Liver (tissue), 9 donors: Measurements from ENCODE around the gene XG. TPM values are rescaled to one million over a fixed set of nuclear protein-coding genes. Genes with fewer than 3 reads are reported as not detected.
"Not testable (repeated sequence)": the region's sequence is repeated elsewhere in the genome, so short reads cannot be mapped to it uniquely, and the experiment has no call there.

Source experiments
- DNase-seq: peaks from one replicate; pipeline ENCODE4 v3.0.0-alpha.2; 2017; ENCODE audit warnings: low spot score
- H3K27ac ChIP-seq, 2 donors: one replicate each; pipeline ENCODE4 v1.7.0; 2013; ENCODE audit warnings: inconsistent platforms in 2 of 2, low read length in 2 of 2, control low read depth in 1 of 2, low read depth in 1 of 2, mild to moderate bottlenecking in 1 of 2
- H3K27me3 ChIP-seq, 4 donors: one replicate each; pipeline versions ENCODE4 v1.6.1 to v1.7.0; 2013; ENCODE audit warnings: low read length in 3 of 4, inconsistent platforms in 1 of 4, mild to moderate bottlenecking in 1 of 4, moderate library complexity in 1 of 4; ENCODE audit not compliant: control insufficient read depth in 4 of 4, insufficient read depth in 4 of 4
- H3K36me3 ChIP-seq, 4 donors: one replicate each; pipeline versions ENCODE4 v1.6.1 to v1.7.0; 2013; ENCODE audit warnings: low read length in 3 of 4, mild to moderate bottlenecking in 3 of 4, low read depth in 1 of 4, moderate library complexity in 1 of 4; ENCODE audit not compliant: control insufficient read depth in 4 of 4, insufficient read depth in 3 of 4
- H3K4me1 ChIP-seq, 4 donors: one replicate each; pipeline versions ENCODE4 v1.6.1 to v1.7.0; 2013; ENCODE audit warnings: low read length in 3 of 4, mild to moderate bottlenecking in 3 of 4, moderate library complexity in 1 of 4; ENCODE audit not compliant: control insufficient read depth in 4 of 4, insufficient read depth in 4 of 4
- H3K4me3 ChIP-seq, 3 donors: one replicate each; pipeline versions ENCODE4 v1.6.1 to v1.7.0; 2013; ENCODE audit warnings: low read length in 3 of 3, control low read depth in 1 of 3, low read depth in 1 of 3, mild to moderate bottlenecking in 1 of 3
- H3K9ac ChIP-seq, 2 donors: one replicate each; pipeline ENCODE4 v1.7.0; 2013; ENCODE audit warnings: low read length in 2 of 2, mild to moderate bottlenecking in 2 of 2, moderate library complexity in 2 of 2, control low read depth in 1 of 2, low read depth in 1 of 2
- H3K9me3 ChIP-seq, 4 donors: one replicate each; pipeline versions ENCODE4 v1.6.1 to v1.7.0; 2013; ENCODE audit warnings: low read length in 3 of 4; ENCODE audit not compliant: control insufficient read depth in 4 of 4
- EGR1 ChIP-seq, 2 donors: IDR thresholded peaks; 2 replicates each; pipeline ENCODE4 v1.6.1; 2016 to 2018; ENCODE audit warnings: antibody characterized with exemption in 2 of 2, low read depth in 2 of 2
- FOXA1 ChIP-seq: IDR thresholded peaks from 2 replicates; pipeline ENCODE4 v1.6.1; 2016; ENCODE audit warnings: antibody characterized with exemption
- FOXA2 ChIP-seq: IDR thresholded peaks from 2 replicates; pipeline ENCODE4 v1.6.1; 2016; ENCODE audit warnings: antibody characterized with exemption
- HNF4G ChIP-seq: IDR thresholded peaks from 2 replicates; pipeline ENCODE4 v1.6.1; 2016; ENCODE audit warnings: antibody characterized with exemption
- JUND ChIP-seq, 2 donors: IDR thresholded peaks; 2 replicates each; pipeline ENCODE4 v1.6.1; 2016; ENCODE audit warnings: antibody characterized with exemption in 2 of 2
- MAX ChIP-seq: IDR thresholded peaks from 2 replicates; pipeline ENCODE4 v1.6.1; 2016; ENCODE audit warnings: antibody characterized with exemption
- ZBTB33 ChIP-seq: IDR thresholded peaks from 2 replicates; pipeline ENCODE4 v1.6.1; 2016; ENCODE audit warnings: antibody characterized with exemption
- WGBS: extraction: QIAGEN DNeasy Blood & Tissue Kit; methylation state at CpG from one replicate; pipeline ENCODE4 v1.1.7; 2013; 5-methylcytosine and 5-hydroxymethylcytosine counted together
- polyA plus RNA-seq, 2 donors: library from polyadenylated mRNA; stranded (reverse) in 1 of 2; unstranded in 1 of 2; fragments of 200-250 nt in 1 of 2; fragments of >200 nt in 1 of 2; fragmentation: Nextera tagmentation in 1 of 2; extraction: Ambion mirVana in 1 of 2; gene quantifications; one replicate each; pipeline versions ENCODE4 v1.2.1 to v1.2.3, GENCODE V29; 2013 to 2015
- total RNA-seq, 2 donors: library from RNA; depleted of rRNA; stranded (reverse); fragments of >200 nt; gene quantifications; one replicate each; pipeline ENCODE4 v1.2.3, GENCODE V29; 2014
- TF ChIP-seq, protein P1 (sequence below): fragments of 150-350 bp; IDR thresholded peaks from 2 replicates; pipeline ENCODE4 v1.5.1; 2017; ENCODE audit warnings: improper control_type of control experiment, low read depth, low read length; ENCODE audit not compliant: missing input control
- TF ChIP-seq, protein P2 (sequence below): IDR thresholded peaks from 2 replicates; pipeline ENCODE4 v1.6.1; 2016; ENCODE audit warnings: antibody characterized with exemption, mild to moderate bottlenecking
- donor health status: healthy.
- donor health status: healthy.
- donor health status: healthy.
- donor health status: healthy.
- donor health status: healthy.

Gene XG
- total and polyA plus RNA-seq, 4 donors, result 0.02 to 0.93 (median 0.74) TPM; not detected in 1

DNA sequence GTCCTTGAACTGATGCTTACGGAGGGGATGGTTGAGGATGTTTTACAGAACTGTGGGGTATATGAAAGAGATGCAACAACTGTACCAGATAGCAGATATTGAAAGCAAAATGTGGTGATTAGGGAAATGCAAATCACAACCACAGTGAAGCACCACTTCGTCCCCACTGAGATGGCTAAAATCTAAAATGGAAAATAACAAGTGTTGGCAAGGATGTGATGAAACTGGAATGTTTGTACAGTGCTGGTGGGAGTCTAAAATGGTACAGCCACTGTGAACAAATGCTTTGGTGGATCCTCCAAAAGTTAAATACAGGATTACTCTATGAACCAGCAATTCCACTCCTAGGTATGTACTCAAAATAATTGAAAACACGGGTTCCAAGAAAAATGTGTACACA is 22.9 kb downstream of the XG start (continued):
- TF ChIP-seq FOXA2 (no peak), JUND (IDR thresholded peaks at IDR 0.05) (no peak)

- not testable (repeated sequence) for H3K36me3 ChIP-seq, H3K4me1 ChIP-seq, H3K9ac ChIP-seq, H3K27me3 ChIP-seq, H3K9me3 ChIP-seq, H3K4me3 ChIP-seq, DNase-seq, H3K27ac ChIP-seq
- WGBS, result 51% methylated on average over 12 of the region's 12 CpGs
- TF ChIP-seq FOXA2, result peak; percentile 10
Observed at GRCh38 chrX:2780472-2781225, 28.8 kb downstream of the XG start.

GRCh38 chrX:2781226-2781571 is 29.4 kb downstream of the XG start:
- DNase-seq, result no peak
- Histone ChIP-seq H3K4me3 (no peak overlapping the region), H3K36me3 (no peaks in the 10 kb centered on the region), H3K9ac (no peak overlapping the region), H3K27me3 (no peaks in the 10 kb centered on the region), H3K9me3 (no peaks in the 10 kb centered on the region), H3K27ac (no peak overlapping the region), H3K4me1 (peaks cover 0 to 3% (median 0%) of the 10 kb centered on the region in 4 donors)
- no peak for TF ChIP-seq ZBTB33
- no peak for TF ChIP-seq HNF4G
- no peak for TF ChIP-seq FOXA2
- TF ChIP-seq MAX, result no peak
- TF ChIP-seq, protein P1, sequence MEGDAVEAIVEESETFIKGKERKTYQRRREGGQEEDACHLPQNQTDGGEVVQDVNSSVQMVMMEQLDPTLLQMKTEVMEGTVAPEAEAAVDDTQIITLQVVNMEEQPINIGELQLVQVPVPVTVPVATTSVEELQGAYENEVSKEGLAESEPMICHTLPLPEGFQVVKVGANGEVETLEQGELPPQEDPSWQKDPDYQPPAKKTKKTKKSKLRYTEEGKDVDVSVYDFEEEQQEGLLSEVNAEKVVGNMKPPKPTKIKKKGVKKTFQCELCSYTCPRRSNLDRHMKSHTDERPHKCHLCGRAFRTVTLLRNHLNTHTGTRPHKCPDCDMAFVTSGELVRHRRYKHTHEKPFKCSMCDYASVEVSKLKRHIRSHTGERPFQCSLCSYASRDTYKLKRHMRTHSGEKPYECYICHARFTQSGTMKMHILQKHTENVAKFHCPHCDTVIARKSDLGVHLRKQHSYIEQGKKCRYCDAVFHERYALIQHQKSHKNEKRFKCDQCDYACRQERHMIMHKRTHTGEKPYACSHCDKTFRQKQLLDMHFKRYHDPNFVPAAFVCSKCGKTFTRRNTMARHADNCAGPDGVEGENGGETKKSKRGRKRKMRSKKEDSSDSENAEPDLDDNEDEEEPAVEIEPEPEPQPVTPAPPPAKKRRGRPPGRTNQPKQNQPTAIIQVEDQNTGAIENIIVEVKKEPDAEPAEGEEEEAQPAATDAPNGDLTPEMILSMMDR, result no peak
- TF ChIP-seq EGR1 (IDR thresholded peaks at IDR 0.05; ENCODE audit: low read depth in 2 of 2), result no peak
- TF ChIP-seq FOXA1, result no peak
- TF ChIP-seq, protein P2, sequence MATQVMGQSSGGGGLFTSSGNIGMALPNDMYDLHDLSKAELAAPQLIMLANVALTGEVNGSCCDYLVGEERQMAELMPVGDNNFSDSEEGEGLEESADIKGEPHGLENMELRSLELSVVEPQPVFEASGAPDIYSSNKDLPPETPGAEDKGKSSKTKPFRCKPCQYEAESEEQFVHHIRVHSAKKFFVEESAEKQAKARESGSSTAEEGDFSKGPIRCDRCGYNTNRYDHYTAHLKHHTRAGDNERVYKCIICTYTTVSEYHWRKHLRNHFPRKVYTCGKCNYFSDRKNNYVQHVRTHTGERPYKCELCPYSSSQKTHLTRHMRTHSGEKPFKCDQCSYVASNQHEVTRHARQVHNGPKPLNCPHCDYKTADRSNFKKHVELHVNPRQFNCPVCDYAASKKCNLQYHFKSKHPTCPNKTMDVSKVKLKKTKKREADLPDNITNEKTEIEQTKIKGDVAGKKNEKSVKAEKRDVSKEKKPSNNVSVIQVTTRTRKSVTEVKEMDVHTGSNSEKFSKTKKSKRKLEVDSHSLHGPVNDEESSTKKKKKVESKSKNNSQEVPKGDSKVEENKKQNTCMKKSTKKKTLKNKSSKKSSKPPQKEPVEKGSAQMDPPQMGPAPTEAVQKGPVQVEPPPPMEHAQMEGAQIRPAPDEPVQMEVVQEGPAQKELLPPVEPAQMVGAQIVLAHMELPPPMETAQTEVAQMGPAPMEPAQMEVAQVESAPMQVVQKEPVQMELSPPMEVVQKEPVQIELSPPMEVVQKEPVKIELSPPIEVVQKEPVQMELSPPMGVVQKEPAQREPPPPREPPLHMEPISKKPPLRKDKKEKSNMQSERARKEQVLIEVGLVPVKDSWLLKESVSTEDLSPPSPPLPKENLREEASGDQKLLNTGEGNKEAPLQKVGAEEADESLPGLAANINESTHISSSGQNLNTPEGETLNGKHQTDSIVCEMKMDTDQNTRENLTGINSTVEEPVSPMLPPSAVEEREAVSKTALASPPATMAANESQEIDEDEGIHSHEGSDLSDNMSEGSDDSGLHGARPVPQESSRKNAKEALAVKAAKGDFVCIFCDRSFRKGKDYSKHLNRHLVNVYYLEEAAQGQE, result no peak
- 49% methylated on average over 1 of the region's 1 CpG for WGBS
